DOHH2 (cell line): ENCODE measurements around the gene UBR3.

Experiments
- H3F3A ChIP-seq: fragments of 200-600 bp; sonication (generic), shearing (Covaris generic); 2 replicates; pipeline ENCODE4 v1.6.0; 2016; ENCODE audit warnings: antibody characterized with exemption, mild to moderate bottlenecking; ENCODE audit not compliant: control insufficient read depth, insufficient read depth
- H3K27ac ChIP-seq: fragments of 200-600 bp; sonication (generic); 2 replicates; pipeline ENCODE4 v1.5.1; 2014; ENCODE audit warnings: low read depth, mild to moderate bottlenecking, low read length, moderate library complexity
- H3K27me3 ChIP-seq: fragments of 200-600 bp; sonication (generic); 2 replicates; pipeline ENCODE4 v1.6.1; 2014; ENCODE audit warnings: mild to moderate bottlenecking, low read length, mixed read lengths; ENCODE audit not compliant: control insufficient read depth
- H3K36me3 ChIP-seq: fragments of 200-600 bp; sonication (generic); 2 replicates; pipeline ENCODE4 v1.6.1; 2014; ENCODE audit warnings: mild to moderate bottlenecking, low read length, moderate library complexity, mixed read lengths; ENCODE audit not compliant: control insufficient read depth
- H3K4me1 ChIP-seq: fragments of 200-600 bp; sonication (generic); 2 replicates; pipeline ENCODE4 v1.6.1; 2014; ENCODE audit warnings: mild to moderate bottlenecking, low read length, mixed read lengths; ENCODE audit not compliant: control insufficient read depth
- H3K4me2 ChIP-seq: fragments of 200-600 bp; sonication (generic); 2 replicates; pipeline ENCODE4 v1.6.0; 2014; ENCODE audit warnings: mild to moderate bottlenecking, low read length, moderate library complexity
- H3K4me3 ChIP-seq: fragments of 200-600 bp; sonication (generic); 2 replicates; pipeline ENCODE4 v1.5.1; 2014; ENCODE audit warnings: mild to moderate bottlenecking, low read length, mixed read lengths
- H3K79me2 ChIP-seq: fragments of 200-600 bp; sonication (generic); 2 replicates; pipeline ENCODE4 v1.6.1; 2014; ENCODE audit warnings: mild to moderate bottlenecking, low read length, mixed read lengths; ENCODE audit not compliant: control insufficient read depth
- H3K9me2 ChIP-seq: fragments of 200-600 bp; sonication (generic); replicated peaks from 2 replicates; pipeline ENCODE4 v1.6.1; 2014; ENCODE audit warnings: mild to moderate bottlenecking, low read length, mixed read lengths; ENCODE audit not compliant: control insufficient read depth
- H3K9me3 ChIP-seq: fragments of 200-600 bp; sonication (generic); 2 replicates; pipeline ENCODE4 v1.6.1; 2014; ENCODE audit warnings: antibody characterized with exemption, low read length, mixed read lengths; ENCODE audit not compliant: control insufficient read depth, insufficient read depth
- H4K20me1 ChIP-seq: fragments of 200-600 bp; sonication (generic); 2 replicates; pipeline ENCODE4 v1.6.0; 2014; ENCODE audit warnings: low read depth, mild to moderate bottlenecking, antibody characterized with exemption, low read length, moderate library complexity; ENCODE audit not compliant: control insufficient read depth, insufficient read depth
- EZH2phosphoT487 ChIP-seq: fragments of 200-600 bp; sonication (generic); IDR thresholded peaks from 2 replicates; pipeline ENCODE4 v1.6.1; 2017; ENCODE audit warnings: borderline replicate concordance, mild to moderate bottlenecking, antibody characterized with exemption, low read length, moderate library complexity, mixed read lengths
- TF ChIP-seq, protein P1 (sequence below): fragments of 200-600 bp; sonication (generic); IDR thresholded peaks from one replicate; pipeline ENCODE4 v1.5.1; 2014; ENCODE audit warnings: antibody characterized with exemption, mild to moderate bottlenecking, low read depth, low read length; ENCODE audit not compliant: poor library complexity, severe bottlenecking

Gene UBR3

DNA sequence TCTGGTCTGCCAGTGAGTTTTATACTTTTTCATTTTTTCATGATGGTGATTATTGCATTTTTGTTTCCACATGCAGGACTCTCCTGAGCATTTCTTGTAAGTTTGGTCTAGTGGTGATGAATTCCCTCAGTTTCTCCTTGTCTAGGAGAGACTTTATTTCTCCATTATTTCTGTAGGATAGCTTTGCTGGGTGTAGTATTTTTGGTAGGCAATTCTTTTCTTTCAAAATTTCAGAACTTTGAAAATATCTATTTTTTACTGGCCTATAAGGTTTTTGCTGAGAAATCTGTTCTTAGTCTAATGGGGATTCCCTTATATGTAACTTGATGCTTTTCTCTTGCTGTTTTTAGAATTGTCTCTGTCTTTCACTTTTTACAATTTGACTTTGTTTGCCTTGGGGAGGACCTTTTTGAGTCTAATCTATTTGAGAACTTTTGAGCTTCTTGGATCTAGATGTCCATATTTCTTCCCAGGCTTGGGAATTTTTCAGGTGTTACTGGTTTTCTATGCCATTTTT lies 149.1 kb downstream of the UBR3 start:
- H3K4me2 ChIP-seq: no peak overlapping the region
- no peaks in the 10 kb centered on the region for H3F3A ChIP-seq
- no peaks in the 10 kb centered on the region for H3K27me3 ChIP-seq
- no peaks in the 10 kb centered on the region for H3K79me2 ChIP-seq
- H3K9me2 ChIP-seq: no peaks in the 10 kb centered on the region
- TF ChIP-seq EZH2phosphoT487: no peak
- TF ChIP-seq, protein P1, sequence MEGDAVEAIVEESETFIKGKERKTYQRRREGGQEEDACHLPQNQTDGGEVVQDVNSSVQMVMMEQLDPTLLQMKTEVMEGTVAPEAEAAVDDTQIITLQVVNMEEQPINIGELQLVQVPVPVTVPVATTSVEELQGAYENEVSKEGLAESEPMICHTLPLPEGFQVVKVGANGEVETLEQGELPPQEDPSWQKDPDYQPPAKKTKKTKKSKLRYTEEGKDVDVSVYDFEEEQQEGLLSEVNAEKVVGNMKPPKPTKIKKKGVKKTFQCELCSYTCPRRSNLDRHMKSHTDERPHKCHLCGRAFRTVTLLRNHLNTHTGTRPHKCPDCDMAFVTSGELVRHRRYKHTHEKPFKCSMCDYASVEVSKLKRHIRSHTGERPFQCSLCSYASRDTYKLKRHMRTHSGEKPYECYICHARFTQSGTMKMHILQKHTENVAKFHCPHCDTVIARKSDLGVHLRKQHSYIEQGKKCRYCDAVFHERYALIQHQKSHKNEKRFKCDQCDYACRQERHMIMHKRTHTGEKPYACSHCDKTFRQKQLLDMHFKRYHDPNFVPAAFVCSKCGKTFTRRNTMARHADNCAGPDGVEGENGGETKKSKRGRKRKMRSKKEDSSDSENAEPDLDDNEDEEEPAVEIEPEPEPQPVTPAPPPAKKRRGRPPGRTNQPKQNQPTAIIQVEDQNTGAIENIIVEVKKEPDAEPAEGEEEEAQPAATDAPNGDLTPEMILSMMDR: no peak
- H3K36me3 ChIP-seq: peaks cover 8% of the 10 kb centered on the region; the same call in 1 of the 2 replicates
- H3K9me3 ChIP-seq: peaks cover 10% of the 10 kb centered on the region
- H3K27ac ChIP-seq: no peak overlapping the region
- no peaks in the 10 kb centered on the region for H3K4me1 ChIP-seq
- H3K4me3 ChIP-seq: no peak overlapping the region
- no peaks in the 10 kb centered on the region for H4K20me1 ChIP-seq

DNA sequence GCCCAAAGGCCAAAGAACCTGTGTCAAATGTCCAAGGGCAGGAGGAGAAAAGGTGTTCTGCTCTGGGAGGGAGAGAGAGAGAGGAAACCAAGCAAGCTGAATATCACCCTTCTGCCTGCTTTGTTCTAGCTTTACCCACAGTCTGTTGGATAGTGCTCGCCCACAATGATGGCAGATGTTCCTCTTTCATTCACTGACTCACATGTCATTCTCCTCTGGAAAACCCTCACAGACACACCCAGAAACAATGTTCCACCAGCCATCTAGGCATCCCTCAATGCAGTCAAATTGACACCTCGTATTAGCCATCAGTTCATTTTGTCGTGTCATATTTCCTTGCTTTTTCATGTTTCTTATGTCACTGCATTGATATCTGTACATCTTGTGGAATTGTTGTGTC lies 150.3 kb downstream of the UBR3 start:
- H3K79me2 ChIP-seq: no peaks in the 10 kb centered on the region
- H3K4me3 ChIP-seq: no peak overlapping the region
- no peaks in the 10 kb centered on the region for H3F3A ChIP-seq
- peaks cover 10% of the 10 kb centered on the region for H3K9me3 ChIP-seq
- H3K27ac ChIP-seq: no peak overlapping the region
- H3K4me2 ChIP-seq: no peak overlapping the region
- no peaks in the 10 kb centered on the region for H3K4me1 ChIP-seq
- no peaks in the 10 kb centered on the region for H3K27me3 ChIP-seq
- no peaks in the 10 kb centered on the region for H3K9me2 ChIP-seq
- TF ChIP-seq, protein P1: no peak
- TF ChIP-seq EZH2phosphoT487: no peak
- H4K20me1 ChIP-seq: no peaks in the 10 kb centered on the region
- peaks cover 8% of the 10 kb centered on the region; the same call in 1 of the 2 replicates for H3K36me3 ChIP-seq

DNA sequence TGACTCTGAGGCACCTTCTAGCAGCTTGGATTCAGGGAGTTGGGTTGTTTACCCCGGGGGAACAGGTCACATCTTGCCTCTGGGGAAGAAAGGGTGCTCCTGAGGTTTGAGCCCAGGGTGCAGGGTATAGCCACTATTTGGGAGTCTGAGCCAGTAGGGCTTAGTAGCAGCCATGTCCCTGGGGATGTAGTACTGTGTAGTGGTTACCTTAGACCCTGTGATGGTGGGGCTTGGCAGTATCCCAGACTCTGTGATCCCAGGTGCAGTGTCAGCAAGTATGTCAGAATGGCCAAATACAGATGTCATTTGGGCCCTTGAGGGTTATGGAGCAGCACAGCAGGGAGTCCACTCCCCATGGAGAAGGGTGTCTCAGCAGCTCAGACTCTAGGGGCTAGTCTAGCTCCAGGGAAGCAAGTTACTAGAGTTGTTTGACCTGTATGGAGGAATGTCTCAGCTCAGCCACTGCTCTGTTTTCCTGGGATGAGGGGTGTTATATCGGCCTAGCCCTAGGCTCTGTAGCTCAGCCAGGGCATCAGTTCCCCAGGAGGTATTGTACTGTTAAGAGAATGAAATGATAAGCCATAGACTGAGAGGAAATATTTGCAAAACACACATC lies 151.3 kb downstream of the UBR3 start:
- TF ChIP-seq, protein P1: no peak
- no peak for TF ChIP-seq EZH2phosphoT487
- Histone ChIP-seq H3K4me3 (no peak overlapping the region), H3K36me3 (peaks cover 8% of the 10 kb centered on the region; the same call in 1 of the 2 replicates), H3F3A (no peaks in the 10 kb centered on the region), H4K20me1 (no peaks in the 10 kb centered on the region), H3K79me2 (no peaks in the 10 kb centered on the region), H3K9me3 (peaks cover 10% of the 10 kb centered on the region), H3K27ac (no peak overlapping the region), H3K27me3 (no peaks in the 10 kb centered on the region), H3K4me1 (no peaks in the 10 kb centered on the region), H3K4me2 (no peak overlapping the region), H3K9me2 (no peaks in the 10 kb centered on the region)
